ENCODE measurements around the gene ART1. TPM values are rescaled to one million over a fixed set of nuclear protein-coding genes. Genes with fewer than 3 reads are reported as not detected.
"Not testable (repeated sequence)": the region's sequence is repeated elsewhere in the genome, so short reads cannot be mapped to it uniquely, and the experiment has no call there.

Gene ART1
- total and polyA plus RNA-seq, 2 donors (not counting 3 experiments of a cell fraction or from before 2014, with no cell fraction given): not detected

DNA sequence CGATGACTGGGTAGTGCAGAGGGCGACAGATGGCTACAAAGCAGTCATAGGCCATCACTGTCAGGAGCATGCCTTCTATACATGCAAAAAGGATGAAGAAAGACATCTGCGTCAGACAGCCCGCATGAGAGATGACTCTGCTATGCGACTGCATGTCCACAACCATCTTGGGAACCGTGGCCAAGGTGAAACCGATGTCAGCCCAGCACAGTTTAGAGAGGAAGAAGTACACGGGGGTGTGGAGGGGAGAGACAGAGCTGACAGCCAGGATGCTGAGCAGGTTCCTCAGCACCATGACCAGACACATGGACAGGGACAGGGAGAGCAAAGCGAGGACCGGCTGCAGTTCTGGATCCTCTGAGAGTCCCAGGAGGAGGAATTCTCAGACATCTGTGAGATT is 44.7 kb upstream of the ART1 start:
- H3K4me2 ChIP-seq (ENCODE audit: insufficient read depth, low read length); FAIRE-seq; H3K27me3 ChIP-seq (ENCODE audit: control insufficient read depth in 2 of 2, insufficient read depth in 2 of 2, low read length in 2 of 2); H3K4me3 ChIP-seq (replicated peaks in 1 of 3; ENCODE audit: insufficient read depth in 1 of 3, low read depth in 1 of 3, low read length in 3 of 3); H3K9me1 ChIP-seq (replicated peaks; ENCODE audit: control insufficient read depth, extremely low read depth, insufficient read depth, low read length); BruUV-seq (replicated peaks); H3K79me2 ChIP-seq (ENCODE audit: control insufficient read depth, insufficient read depth, low read length); POLR2A ChIA-PET; DNase-seq (ENCODE audit: low read depth, low spot score); H3K27ac ChIP-seq (ENCODE audit: insufficient read depth, low read depth, low read length); H3K36me3 ChIP-seq (ENCODE audit: control insufficient read depth in 2 of 2, extremely low read depth in 1 of 2, insufficient read depth in 2 of 2, low read length in 2 of 2); dilution Hi-C loops (cut with MboI; ENCODE audit: extremely low pct_ligation_motif_present, low sequenced_read_pairs); H4K20me1 ChIP-seq (replicated peaks; ENCODE audit: control insufficient read depth, extremely low read depth, insufficient read depth, low read length); H3K9me3 ChIP-seq (replicated peaks; ENCODE audit: control insufficient read depth, insufficient read depth, low read length); H2AFZ ChIP-seq (ENCODE audit: low read depth, low read length); H3K9ac ChIP-seq (replicated peaks; ENCODE audit: extremely low read depth, insufficient read depth, low read length); H3K4me1 ChIP-seq (ENCODE audit: control insufficient read depth, extremely low read depth, insufficient read depth, low read length): not testable (repeated sequence)
- CTCF ChIA-PET: interaction anchor here (1.2 kb wide), 1 partner anchor 10 kb away, joined by 3 read pairs; no protein-coding TSS in a partner anchor
- intact Hi-C loops (cut with micrococcal nuclease): loop anchor here (10.0 kb wide), 1 partner anchor 115 kb away; no protein-coding TSS in a partner anchor

GRCh38 chr11:3604167-3604566 is 40.8 kb upstream of the ART1 start:
- no peaks in the 10 kb centered on the region for H3K36me3 ChIP-seq (ENCODE audit: control insufficient read depth in 2 of 2, extremely low read depth in 1 of 2, insufficient read depth in 2 of 2, low read length in 2 of 2)
- H3K9me1 ChIP-seq (replicated peaks; ENCODE audit: control insufficient read depth, extremely low read depth, insufficient read depth, low read length): no peaks in the 10 kb centered on the region
- H3K27me3 ChIP-seq (ENCODE audit: control insufficient read depth in 2 of 2, insufficient read depth in 2 of 2, low read length in 2 of 2): no peaks in the 10 kb centered on the region
- ChIA-PET CTCF (no interaction called here), POLR2A (no interaction called here)
- H3K79me2 ChIP-seq (ENCODE audit: control insufficient read depth, insufficient read depth, low read length): no peaks in the 10 kb centered on the region
- FAIRE-seq: no peak
- H3K4me2 ChIP-seq (ENCODE audit: insufficient read depth, low read length): no peak overlapping the region
- no peaks in the 10 kb centered on the region for H4K20me1 ChIP-seq (replicated peaks; ENCODE audit: control insufficient read depth, extremely low read depth, insufficient read depth, low read length)
- H2AFZ ChIP-seq (ENCODE audit: low read depth, low read length): no peak overlapping the region
- no peaks in the 10 kb centered on the region for H3K9me3 ChIP-seq (replicated peaks; ENCODE audit: control insufficient read depth, insufficient read depth, low read length)
- no peak overlapping the region for H3K27ac ChIP-seq (ENCODE audit: insufficient read depth, low read depth, low read length)
- no TSS peak for BruUV-seq (replicated peaks)
- intact Hi-C loops (cut with micrococcal nuclease) (loop anchor here (10.0 kb wide), 1 partner anchor 119 kb away; no protein-coding TSS in a partner anchor), dilution Hi-C loops (cut with MboI; ENCODE audit: extremely low pct_ligation_motif_present, low sequenced_read_pairs) (no loop called here)
- TF ChIP-seq POLR2AphosphoS5 (IDR thresholded peaks at IDR 0.05; ENCODE audit: insufficient read depth, low read depth, low read length) (no peak), POLR2A (IDR thresholded peaks at IDR 0.05; ENCODE audit: low read depth, low read length) (no peak), FOS (IDR thresholded peaks at IDR 0.05; ENCODE audit: borderline replicate concordance, insufficient read depth, low read length) (no peak), GATA2 (IDR thresholded peaks at IDR 0.05; ENCODE audit: insufficient read depth, insufficient read length, low read depth, low read length) (no peak), CTCF (IDR thresholded peaks at IDR 0.05; ENCODE audit: extremely low read depth in 1 of 2, insufficient read depth in 1 of 2, low read depth in 1 of 2, low read length in 2 of 2) (no peak), EZH2 (IDR thresholded peaks at IDR 0.05; ENCODE audit: borderline replicate concordance, low read depth, low read length, severe bottlenecking) (no peak), MAX (IDR thresholded peaks at IDR 0.05; ENCODE audit: insufficient read depth, insufficient read length) (no peak), JUN (IDR thresholded peaks at IDR 0.05; ENCODE audit: borderline replicate concordance, insufficient read depth, insufficient read length, low read depth) (no peak), MYC (IDR thresholded peaks at IDR 0.05; ENCODE audit: low read depth, low read length) (no peak)
- DNase-seq (ENCODE audit: low read depth, low spot score): no peak
- no peak overlapping the region for H3K9ac ChIP-seq (replicated peaks; ENCODE audit: extremely low read depth, insufficient read depth, low read length)
- no peak overlapping the region for H3K4me3 ChIP-seq (replicated peaks in 1 of 3; ENCODE audit: insufficient read depth in 1 of 3, low read depth in 1 of 3, low read length in 3 of 3)
- H3K4me1 ChIP-seq (ENCODE audit: control insufficient read depth, extremely low read depth, insufficient read depth, low read length): no peaks in the 10 kb centered on the region

Data from endothelial cell of umbilical vein (primary cell).